K562 (cell line): ENCODE results near the gene FBP2. TPM values are rescaled to one million over a fixed set of nuclear protein-coding genes. Genes with fewer than 3 reads are reported as not detected.

ENCODE experiments used
- CEBPG ChIP-seq, 3 experiments: fragments of 200-800 bp in 1 of 3; sonication (Bioruptor generic) in 1 of 3; sonication (generic) in 1 of 3; formaldehyde crosslinking in 1 of 3; IDR thresholded peaks in 2 of 3; conservative IDR thresholded peaks in 1 of 3; 2 replicates each; pipeline versions ENCODE4 v1.6.1 to v1.8.0; 2016 to 2022; ENCODE audit warnings: missing compliant biosample characterization in 2 of 3, missing genetic modification characterization in 2 of 3, mild to moderate bottlenecking in 1 of 3, missing genetic modification reagents in 1 of 3
- KAT7 ChIP-seq: sonication (generic); formaldehyde crosslinking; IDR thresholded peaks from 2 replicates; pipeline ENCODE4 v1.8.0; 2022; ENCODE audit warnings: missing genetic modification reagents, mild to moderate bottlenecking, borderline replicate concordance
- NFE2L1 ChIP-seq: fragments of 450-650 bp; IDR thresholded peaks from 2 replicates; pipeline ENCODE4 v1.6.1; 2016; ENCODE audit warnings: missing genetic modification characterization, low read depth, mild to moderate bottlenecking, missing compliant biosample characterization, moderate library complexity, borderline replicate concordance
- REST ChIP-seq, 2 experiments: fragments of 450-650 bp; formaldehyde crosslinking in 1 of 2; IDR thresholded peaks; 2 replicates each; pipeline versions ENCODE4 v1.4.0 to v1.6.1; 2014 to 2020; ENCODE audit warnings: mild to moderate bottlenecking in 2 of 2, borderline replicate concordance in 1 of 2, low read depth in 1 of 2
- ZHX1 ChIP-seq: fragments of 150-350 bp; conservative IDR thresholded peaks from 2 replicates; pipeline ENCODE4 v1.6.1; 2014; ENCODE audit warnings: low read length
- polyA plus RNA-seq, 8 experiments: library from polyadenylated mRNA; depleted of rRNA in 4 of 8; stranded (reverse) in 5 of 8; unstranded in 3 of 8; fragments of >200 nt; fragmentation: Nextera tagmentation in 2 of 8; fragmentation: Illumina TruSeq in 1 of 8; extraction: Ambion mirVana in 2 of 8; extraction: Trizol in 1 of 8; gene quantifications; 2 replicates each; pipeline versions ENCODE4 v1.2.1 to v1.2.3, GENCODE V29; 2011 to 2014; ENCODE audit warnings: inconsistent platforms in 1 of 8, missing spikeins in 1 of 8
- total RNA-seq, 7 experiments: library from RNA; depleted of rRNA in 6 of 7; stranded (reverse); fragments of >200 nt in 6 of 7; fragmentation: Illumina TruSeq in 2 of 7; extraction: Trizol in 2 of 7; gene quantifications; 2 replicates each; pipeline versions ENCODE4 v1.2.1 to v1.2.3, GENCODE V29; 2011 to 2021; ENCODE audit warnings: low replicate concordance in 1 of 7
- TF ChIP-seq, protein P1 (sequence below): fragments of 200-800 bp; sonication (Bioruptor generic); IDR thresholded peaks from 2 replicates; pipeline ENCODE4 v1.6.1; 2017; ENCODE audit warnings: missing genetic modification characterization, missing compliant biosample characterization

Gene FBP2
- total and polyA plus RNA-seq, 9 of the 15 experiments (the other 6 are each of a cell fraction or from before 2014, with no cell fraction given): 0.06 TPM; not detected in 7

DNA sequence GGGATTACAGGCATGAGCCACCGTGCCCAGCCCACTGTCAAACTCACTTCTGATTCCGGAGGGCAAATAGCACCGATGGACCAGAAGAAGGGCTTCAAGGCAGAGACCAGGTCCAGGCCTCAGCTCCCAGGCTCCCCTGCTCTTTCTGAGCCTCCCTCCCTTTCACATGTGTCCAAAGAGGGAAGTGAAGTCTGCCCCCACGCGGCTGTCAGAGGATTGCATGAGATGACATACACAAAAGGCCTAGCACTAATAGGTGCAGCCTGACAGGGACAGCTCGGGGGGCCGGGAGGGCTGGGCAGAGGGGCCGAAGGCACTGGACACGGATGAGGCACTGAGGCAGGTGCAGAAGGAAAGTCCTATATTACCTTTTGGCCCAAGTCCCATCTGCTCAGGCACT lies 29.6 kb upstream of the FBP2 start (continued):
- peak; percentile 33; the same call in 1 of the 2 replicates for TF ChIP-seq REST (IDR thresholded peaks at IDR 0.05; ENCODE audit: borderline replicate concordance)
- no peak for TF ChIP-seq REST (CRISPR knock-in tag; IDR thresholded peaks at IDR 0.05; ENCODE audit: low read depth)
- no peak for TF ChIP-seq ZHX1
- TF ChIP-seq KAT7 (CRISPR knock-in tag): no peak
- TF ChIP-seq CEBPG (CRISPR knock-in tag; IDR thresholded peaks at IDR 0.05): no peak
- TF ChIP-seq CEBPG (tag; conservative IDR thresholded peaks at IDR 0.05 in 1 of 2, IDR thresholded peaks at IDR 0.05 in 1 of 2): no peak
- TF ChIP-seq, protein P1, sequence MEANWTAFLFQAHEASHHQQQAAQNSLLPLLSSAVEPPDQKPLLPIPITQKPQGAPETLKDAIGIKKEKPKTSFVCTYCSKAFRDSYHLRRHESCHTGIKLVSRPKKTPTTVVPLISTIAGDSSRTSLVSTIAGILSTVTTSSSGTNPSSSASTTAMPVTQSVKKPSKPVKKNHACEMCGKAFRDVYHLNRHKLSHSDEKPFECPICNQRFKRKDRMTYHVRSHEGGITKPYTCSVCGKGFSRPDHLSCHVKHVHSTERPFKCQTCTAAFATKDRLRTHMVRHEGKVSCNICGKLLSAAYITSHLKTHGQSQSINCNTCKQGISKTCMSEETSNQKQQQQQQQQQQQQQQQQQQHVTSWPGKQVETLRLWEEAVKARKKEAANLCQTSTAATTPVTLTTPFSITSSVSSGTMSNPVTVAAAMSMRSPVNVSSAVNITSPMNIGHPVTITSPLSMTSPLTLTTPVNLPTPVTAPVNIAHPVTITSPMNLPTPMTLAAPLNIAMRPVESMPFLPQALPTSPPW (CRISPR knock-in tag): peak; percentile 16; the same call in 1 of the 2 replicates
- TF ChIP-seq NFE2L1: no peak
